HUES64 (cell line): ENCODE data around the gene NXPH4.

Experiments used
- H3K27ac ChIP-seq: 2 replicates; pipeline ENCODE4 v1.7.0; 2013; ENCODE audit warnings: low read depth, low read length, inconsistent platforms
- H3K27me3 ChIP-seq: 2 replicates; pipeline ENCODE4 v1.6.1; 2013; ENCODE audit warnings: mild to moderate bottlenecking, low read length; ENCODE audit not compliant: insufficient read depth
- H3K36me3 ChIP-seq: 2 replicates; pipeline ENCODE4 v1.6.1; 2013; ENCODE audit warnings: mild to moderate bottlenecking, low read length; ENCODE audit not compliant: insufficient read depth
- H3K4me1 ChIP-seq: 2 replicates; pipeline ENCODE4 v1.6.1; 2013; ENCODE audit warnings: mild to moderate bottlenecking, low read length, moderate library complexity; ENCODE audit not compliant: insufficient read depth
- H3K4me3 ChIP-seq: 2 replicates; pipeline ENCODE4 v1.5.1; 2013; ENCODE audit warnings: mild to moderate bottlenecking, low read length, moderate library complexity
- H3K9ac ChIP-seq: 2 replicates; pipeline ENCODE4 v1.6.1; 2013; ENCODE audit warnings: mild to moderate bottlenecking, low read depth, low read length
- H3K9me3 ChIP-seq: 2 replicates; pipeline ENCODE4 v1.6.1; 2013; ENCODE audit warnings: low read depth, low read length; ENCODE audit not compliant: insufficient read depth
- WGBS: fragments of 150-250, 120-280 bp; methylation state at CpG from one replicate; pipeline ENCODE4 v1.1.7; 2013; ENCODE audit warnings: missing lambda C conversion rate; 5-methylcytosine and 5-hydroxymethylcytosine counted together

Gene NXPH4

DNA sequence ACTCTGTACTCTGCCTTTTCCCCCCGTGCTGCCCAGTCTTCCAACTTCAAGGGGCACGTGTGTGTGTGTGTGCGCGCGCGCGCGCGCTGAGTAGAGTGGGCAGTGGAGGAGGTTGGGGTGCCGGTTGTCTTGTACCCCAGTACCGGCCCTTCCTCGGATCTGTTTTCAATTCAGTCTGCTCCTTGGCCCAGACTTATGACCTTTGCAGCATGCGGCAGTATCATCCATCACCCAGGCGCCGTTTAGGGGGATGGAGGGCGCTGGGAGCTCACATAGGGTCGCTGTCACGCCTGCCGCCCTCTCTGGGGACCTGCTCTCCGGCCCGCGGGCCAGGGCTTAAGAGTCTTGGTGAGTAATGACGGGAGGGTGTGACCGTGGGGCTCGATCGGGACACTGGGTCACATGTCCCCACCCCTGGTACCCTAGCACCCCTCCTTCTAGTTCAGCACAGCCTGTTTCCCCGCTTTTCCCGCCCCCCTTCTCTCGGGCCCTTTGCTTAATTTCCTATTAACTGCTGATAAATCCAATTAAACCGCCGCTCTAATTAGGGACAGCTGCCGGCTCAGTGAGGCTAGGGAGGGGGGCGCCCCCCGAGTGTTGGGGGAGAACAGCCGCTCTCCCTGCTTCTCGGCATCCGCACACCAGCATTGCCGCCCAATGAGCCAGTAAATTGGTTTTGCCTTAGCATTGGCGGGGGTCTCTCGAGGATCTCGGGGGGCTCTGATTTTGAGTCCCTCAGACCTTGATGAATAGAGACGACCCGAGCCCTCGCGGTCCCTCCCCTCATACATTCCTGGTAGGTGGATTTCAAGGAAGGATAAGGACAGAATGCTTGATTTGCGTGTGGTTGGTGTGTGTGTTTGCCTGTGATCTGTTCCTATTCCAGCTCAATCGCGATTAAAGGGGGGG lies 25.1 kb downstream of the NXPH4 start:
- Histone ChIP-seq H3K36me3 (no peaks in the 10 kb centered on the region), H3K9me3 (no peaks in the 10 kb centered on the region), H3K27me3 (peaks cover 71% of the 10 kb centered on the region), H3K27ac (no peak overlapping the region), H3K4me3 (no peak overlapping the region; the same call in 1 of the 2 replicates), H3K4me1 (peaks cover 15% of the 10 kb centered on the region), H3K9ac (no peak overlapping the region)
- 13% methylated on average over 47 of the region's 48 CpGs for WGBS

DNA sequence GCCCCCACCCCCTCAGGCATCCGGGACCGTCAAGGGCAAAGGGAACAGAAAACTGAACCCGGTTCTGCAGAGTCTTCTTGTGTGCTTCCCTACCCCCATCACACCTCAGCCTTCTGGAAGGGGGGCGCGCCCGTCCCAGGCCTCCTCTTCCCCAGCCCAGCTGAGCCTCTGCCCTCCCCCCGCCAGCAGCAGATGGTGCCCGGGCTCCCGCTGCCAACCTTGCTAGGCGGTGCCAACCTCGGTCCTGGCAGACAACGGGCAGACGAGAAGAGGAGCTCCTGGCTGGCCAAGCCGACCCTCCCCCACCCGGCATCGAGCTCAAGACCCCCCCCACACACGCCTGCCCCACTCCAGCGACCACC lies 25.7 kb downstream of the NXPH4 start:
- Histone ChIP-seq H3K27ac (no peak overlapping the region), H3K4me3 (peak overlapping the region; percentile 64)

DNA sequence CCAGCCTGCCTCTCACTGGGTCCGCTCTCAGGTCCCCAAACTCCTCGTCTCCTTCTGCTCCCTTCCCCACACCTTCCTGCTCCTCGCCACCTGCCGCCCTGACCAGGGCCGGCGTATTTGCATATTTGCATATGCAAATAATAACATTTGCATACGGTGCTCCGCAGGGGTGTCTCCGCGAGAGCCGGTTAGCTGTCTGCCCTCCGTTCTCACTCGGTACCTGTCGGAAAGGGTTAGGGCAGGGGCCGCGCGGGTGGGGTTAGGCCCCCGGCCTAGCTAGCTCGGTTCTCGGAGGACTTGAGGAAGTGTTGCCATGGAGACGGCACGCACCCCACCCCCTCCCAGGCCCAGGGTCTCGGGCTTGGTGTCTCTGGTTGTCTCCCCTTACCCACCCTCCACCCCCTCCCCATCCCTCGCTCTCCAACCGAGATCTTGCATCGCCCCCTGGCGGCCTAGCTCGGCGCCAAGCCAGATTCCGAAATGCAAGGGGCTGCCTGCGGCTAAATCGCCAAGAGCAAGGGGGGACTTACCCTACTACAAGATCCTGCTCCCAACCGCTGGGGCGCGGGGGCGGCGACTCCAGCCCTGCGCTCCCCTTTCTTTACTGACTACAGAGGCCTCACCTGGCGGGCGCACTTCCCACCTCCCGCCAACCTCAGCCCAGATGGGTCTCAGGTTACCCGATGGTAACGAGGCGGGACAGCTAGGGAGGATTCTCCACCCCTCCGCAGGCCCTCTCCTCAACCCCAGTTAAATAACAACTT lies 26.3 kb downstream of the NXPH4 start:
- peak overlapping the region; percentile 64 for H3K4me3 ChIP-seq
- under 1% methylated on average over 45 of the region's 45 CpGs for WGBS
- H3K27me3 ChIP-seq: peaks cover 59% of the 10 kb centered on the region
- no peak overlapping the region for H3K9ac ChIP-seq
- no peaks in the 10 kb centered on the region for H3K9me3 ChIP-seq
- H3K4me1 ChIP-seq: peaks cover 21% of the 10 kb centered on the region
- no peaks in the 10 kb centered on the region for H3K36me3 ChIP-seq
- H3K27ac ChIP-seq: peak overlapping the region; percentile 57; the same call in 1 of the 2 replicates

More for the DNA sequence above, 25.7 kb downstream of the NXPH4 start:
- H3K9me3 ChIP-seq: no peaks in the 10 kb centered on the region
- 4% methylated on average over 18 of the region's 18 CpGs for WGBS
- H3K27me3 ChIP-seq: peaks cover 64% of the 10 kb centered on the region
- no peak overlapping the region for H3K9ac ChIP-seq
- H3K36me3 ChIP-seq: no peaks in the 10 kb centered on the region
- peaks cover 20% of the 10 kb centered on the region for H3K4me1 ChIP-seq

DNA sequence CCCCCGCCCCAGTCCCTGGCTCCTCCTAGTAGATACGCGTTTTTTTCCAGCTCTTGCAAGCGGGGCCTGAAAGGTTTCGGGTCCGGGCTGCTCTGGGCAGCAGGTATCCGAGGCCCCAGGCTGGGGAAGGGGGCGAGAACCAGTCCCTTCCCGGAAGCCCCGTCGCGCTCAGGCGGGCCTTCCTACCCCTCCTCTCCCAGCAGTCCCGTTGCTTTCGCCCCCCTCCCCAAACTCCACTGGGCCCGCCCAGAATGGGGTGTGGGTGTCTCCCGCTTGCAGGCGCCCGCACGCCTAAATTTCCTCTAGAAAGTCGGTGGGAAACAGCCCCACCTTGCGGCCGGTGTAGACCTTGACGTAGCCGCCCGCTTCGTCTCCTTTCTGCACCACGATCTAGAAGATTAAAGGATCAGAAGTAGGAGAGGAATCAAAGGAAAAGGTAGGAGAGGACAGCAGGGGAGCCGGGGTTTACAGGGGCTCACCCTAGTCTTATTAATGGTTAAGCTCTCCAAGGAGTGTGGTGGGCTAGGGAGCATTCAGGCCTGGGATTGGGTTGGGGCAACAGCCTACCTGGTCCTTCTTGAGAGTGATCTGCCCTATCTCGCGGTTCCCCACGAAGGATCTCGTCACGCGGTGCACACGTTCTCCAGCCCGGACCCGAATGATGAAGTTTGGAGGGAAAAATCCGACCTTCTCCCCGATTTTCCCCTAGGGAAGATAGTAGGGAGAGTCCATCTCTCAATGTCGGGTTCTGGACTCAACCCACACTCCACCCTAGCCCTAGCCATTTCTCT lies 27.1 kb downstream of the NXPH4 start:
- no peak overlapping the region for H3K9ac ChIP-seq
- H3K27ac ChIP-seq: peak overlapping the region; percentile 41; the same call in 1 of the 2 replicates
- H3K27me3 ChIP-seq: peaks cover 50% of the 10 kb centered on the region

DNA sequence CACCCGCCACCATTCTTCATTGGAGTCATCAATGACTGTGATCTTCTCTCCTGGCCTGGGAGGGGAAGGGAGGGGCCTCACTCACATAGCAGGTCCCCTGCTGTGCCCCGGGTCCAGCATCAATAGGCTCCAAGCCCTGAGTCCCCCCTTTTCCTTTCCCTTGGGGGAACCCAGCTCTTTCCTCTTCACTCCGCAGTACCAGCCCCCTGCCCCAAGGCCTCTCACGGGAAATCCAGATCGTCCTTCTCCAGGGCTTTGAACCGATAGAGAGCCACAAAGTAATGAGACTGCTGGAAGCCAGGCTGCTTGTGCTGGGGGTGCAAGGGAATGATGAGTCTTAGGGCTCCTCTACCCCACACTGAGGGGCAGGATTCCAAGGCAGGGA lies 27.7 kb downstream of the NXPH4 start:
- Histone ChIP-seq H3K36me3 (no peaks in the 10 kb centered on the region), H3K27ac (no peak overlapping the region), H3K9me3 (no peaks in the 10 kb centered on the region), H3K27me3 (peaks cover 44% of the 10 kb centered on the region), H3K4me1 (peaks cover 26% of the 10 kb centered on the region), H3K4me3 (no peak overlapping the region), H3K9ac (no peak overlapping the region)
- 81% methylated on average over 6 of the region's 6 CpGs for WGBS

More for the DNA sequence above, 27.1 kb downstream of the NXPH4 start:
- 20% methylated on average over 40 of the region's 41 CpGs for WGBS
- H3K9me3 ChIP-seq: no peaks in the 10 kb centered on the region
- H3K4me3 ChIP-seq: peak overlapping the region; percentile 64
- H3K36me3 ChIP-seq: no peaks in the 10 kb centered on the region
- H3K4me1 ChIP-seq: peaks cover 22% of the 10 kb centered on the region

DNA sequence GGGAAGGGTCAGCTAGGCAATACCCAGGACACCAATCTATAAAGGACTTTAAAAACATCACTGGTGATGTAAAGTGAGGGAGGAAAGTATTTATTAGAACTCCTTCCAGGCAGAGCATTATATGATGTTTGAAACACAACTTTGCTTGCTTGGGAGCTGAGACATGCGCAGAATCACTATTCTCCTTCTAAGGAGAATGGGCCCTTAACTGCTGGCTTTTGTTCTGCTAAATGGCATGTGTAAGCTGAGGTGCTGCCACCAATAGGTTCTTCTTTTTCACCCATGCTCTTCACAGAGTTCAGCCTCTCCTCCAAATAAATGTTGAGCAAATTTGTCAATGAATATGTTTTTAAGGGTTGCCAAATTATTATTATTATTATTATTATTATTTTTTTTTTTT lies 30.4 kb downstream of the NXPH4 start:
- WGBS: 31% methylated on average over 1 of the region's 1 CpG
- no peak overlapping the region for H3K9ac ChIP-seq
- H3K27ac ChIP-seq: 0 out of 2 replicates have a peak overlapping the region, but pooled peaks have one; percentile 23
- peaks cover 24% of the 10 kb centered on the region for H3K4me1 ChIP-seq
- H3K36me3 ChIP-seq: no peaks in the 10 kb centered on the region
- H3K4me3 ChIP-seq: no peak overlapping the region; the same call in 1 of the 2 replicates
- no peaks in the 10 kb centered on the region for H3K9me3 ChIP-seq
- peaks cover 17% of the 10 kb centered on the region for H3K27me3 ChIP-seq

DNA sequence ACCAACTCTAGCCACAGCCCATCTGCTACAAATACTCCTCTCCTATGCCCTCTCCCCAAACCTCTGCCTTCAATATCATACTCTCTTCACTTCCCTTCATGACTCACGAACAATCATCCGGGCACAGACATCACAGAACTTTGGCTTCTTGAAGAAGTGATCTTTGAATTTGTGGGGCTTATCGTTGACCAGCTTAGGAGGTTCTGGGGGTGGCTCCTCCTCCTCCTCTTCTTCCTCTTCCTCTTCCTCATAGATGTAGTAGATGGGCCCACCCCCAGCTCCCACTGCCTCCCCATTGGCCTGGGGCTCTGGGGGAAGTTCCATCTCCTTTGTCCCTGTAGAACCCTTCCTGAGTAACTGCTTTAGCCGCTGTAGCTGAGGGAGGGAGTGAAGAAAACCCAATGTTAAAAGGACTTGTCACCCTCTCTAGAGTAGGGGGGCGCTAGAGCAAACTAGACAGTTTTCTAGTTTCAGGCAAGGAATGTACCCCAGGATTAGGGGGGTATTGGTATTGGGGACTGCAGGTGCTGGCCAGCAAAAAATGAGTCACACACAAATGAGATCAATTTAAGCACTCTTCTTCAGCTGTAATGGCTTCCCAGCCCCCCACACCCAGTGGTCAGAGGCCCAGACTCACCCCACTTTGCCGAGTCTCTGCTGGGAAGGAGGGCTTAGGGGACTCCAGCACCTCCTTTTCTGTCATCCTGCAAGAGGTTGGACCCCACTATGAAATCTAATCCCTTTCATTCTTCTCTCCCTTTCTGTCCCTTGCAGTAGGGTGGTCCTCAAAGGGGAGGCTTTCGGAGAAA lies 32.5 kb downstream of the NXPH4 start:
- no peak overlapping the region for H3K4me3 ChIP-seq
- H3K9ac ChIP-seq: no peak overlapping the region
- peaks cover 24% of the 10 kb centered on the region for H3K4me1 ChIP-seq
- WGBS: 87% methylated on average over 6 of the region's 7 CpGs
- no peaks in the 10 kb centered on the region for H3K9me3 ChIP-seq
- H3K36me3 ChIP-seq: no peaks in the 10 kb centered on the region
- H3K27ac ChIP-seq: no peak overlapping the region
- H3K27me3 ChIP-seq: peaks cover 4% of the 10 kb centered on the region

DNA sequence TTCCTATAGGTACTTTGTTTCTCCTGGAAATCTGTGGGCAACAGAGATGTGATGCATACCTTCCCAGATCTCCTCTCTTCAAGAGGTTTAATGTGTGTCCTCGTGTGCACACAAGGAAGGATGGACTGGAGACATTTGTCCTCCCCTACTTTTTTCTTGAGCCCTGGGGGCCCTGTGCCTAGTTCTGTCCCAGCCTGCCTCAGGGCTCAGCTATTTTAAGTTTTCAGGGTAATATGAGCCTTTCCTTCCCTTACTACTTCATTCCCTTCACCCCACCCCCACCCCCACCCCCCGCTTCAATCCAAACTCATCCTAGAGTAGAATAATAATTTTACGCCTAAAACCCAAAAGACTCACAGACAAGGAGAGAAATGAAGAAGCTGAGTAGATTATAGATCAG lies 33.9 kb downstream of the NXPH4 start:
- Histone ChIP-seq H3K4me1 (peaks cover 24% of the 10 kb centered on the region), H3K9me3 (no peaks in the 10 kb centered on the region), H3K4me3 (no peak overlapping the region), H3K27me3 (no peaks in the 10 kb centered on the region), H3K9ac (no peak overlapping the region), H3K36me3 (peaks cover 4% of the 10 kb centered on the region; the same call in 1 of the 2 replicates), H3K27ac (no peak overlapping the region)
- 86% methylated on average over 1 of the region's 3 CpGs for WGBS

DNA sequence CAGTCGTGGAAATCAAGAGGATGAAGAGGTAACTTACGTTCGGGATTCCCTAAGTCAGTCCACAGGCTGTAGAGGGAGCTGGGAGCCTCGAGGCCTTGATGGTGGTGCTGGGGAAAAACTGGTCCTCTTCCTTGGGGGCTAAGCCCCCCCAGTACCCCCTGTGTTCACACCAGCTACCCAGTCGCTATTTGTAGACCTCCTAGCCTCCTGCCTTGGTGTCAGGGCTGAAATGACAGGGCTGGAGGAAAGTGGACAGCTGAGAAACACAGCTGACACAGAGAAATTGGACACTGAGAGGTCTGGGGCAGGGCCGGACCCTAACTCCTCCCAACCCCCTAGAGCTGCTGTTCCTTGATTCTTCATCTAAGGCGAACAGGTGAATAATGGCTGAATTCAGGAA lies 34.4 kb downstream of the NXPH4 start, which contains the start of gene STAC3:
Gene STAC3, minus strand, starts transcription at position 232 of the 400 bp plus-strand sequence. CDS start 1,551 bp downstream, outside the sequence.
- H3K9ac ChIP-seq: no peak within 1 kb of the TSS
- WGBS: 74% methylated on average over 6 of the region's 7 CpGs
- no peaks in the 10 kb centered on the region for H3K9me3 ChIP-seq
- no peak within 1 kb of the TSS for H3K27ac ChIP-seq
- peaks cover 24% of the 10 kb centered on the region for H3K4me1 ChIP-seq
- H3K4me3 ChIP-seq: no peak within 1 kb of the TSS
- no peaks in the 10 kb centered on the region for H3K27me3 ChIP-seq
- peaks cover 8% of the 10 kb centered on the region for H3K36me3 ChIP-seq
